GM19395 (cell line): ENCODE data around the gene PLPP4.

ENCODE experiments used
- ATAC-seq: cut with Tn5 transposase; IDR thresholded peaks from one replicate; pipeline ENCODE4 v1.9.1; 2021; ENCODE audit warnings: mild to moderate bottlenecking, moderate library complexity; ENCODE audit not compliant: unreplicated experiment

Gene PLPP4

DNA sequence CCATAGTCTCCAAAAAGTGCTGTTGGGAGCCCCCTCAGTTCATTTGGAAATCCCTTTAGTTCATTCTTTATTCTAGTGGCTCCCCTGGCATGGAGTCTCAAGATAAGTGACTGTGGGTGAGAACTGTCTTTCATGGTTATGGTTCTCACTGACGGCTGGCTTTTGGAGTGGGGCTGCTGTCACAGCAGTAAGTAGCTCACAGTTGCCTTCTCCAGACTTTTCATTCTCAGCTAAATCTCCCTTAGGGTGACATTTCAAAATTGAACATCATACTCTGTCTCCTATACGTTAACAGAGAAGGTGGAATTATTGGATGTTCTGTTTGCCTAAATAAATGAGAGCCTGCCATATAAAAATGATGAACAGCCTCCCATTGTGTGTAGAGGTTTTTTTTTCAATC lies 58.7 kb downstream of the PLPP4 start:
- no peak for ATAC-seq

DNA sequence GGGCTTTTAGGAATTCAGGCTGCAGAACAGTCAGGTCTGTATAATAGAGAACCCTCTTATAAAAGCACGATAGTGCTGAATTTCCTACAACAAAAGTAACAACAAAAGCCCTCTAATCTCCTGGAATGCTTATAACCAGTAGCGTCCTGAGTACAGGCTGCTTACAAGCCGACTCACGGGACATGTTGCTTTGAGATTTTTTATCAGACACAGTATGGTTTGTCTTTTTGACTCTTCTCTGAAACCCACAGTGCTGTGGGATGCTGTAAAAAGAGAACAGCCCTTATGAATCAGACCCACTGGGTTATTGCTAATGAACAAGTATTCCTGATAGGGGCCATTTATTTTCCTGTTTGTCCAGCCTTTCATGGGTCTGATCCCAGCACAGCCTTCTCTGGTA lies 59.4 kb downstream of the PLPP4 start:
- no peak for ATAC-seq

DNA sequence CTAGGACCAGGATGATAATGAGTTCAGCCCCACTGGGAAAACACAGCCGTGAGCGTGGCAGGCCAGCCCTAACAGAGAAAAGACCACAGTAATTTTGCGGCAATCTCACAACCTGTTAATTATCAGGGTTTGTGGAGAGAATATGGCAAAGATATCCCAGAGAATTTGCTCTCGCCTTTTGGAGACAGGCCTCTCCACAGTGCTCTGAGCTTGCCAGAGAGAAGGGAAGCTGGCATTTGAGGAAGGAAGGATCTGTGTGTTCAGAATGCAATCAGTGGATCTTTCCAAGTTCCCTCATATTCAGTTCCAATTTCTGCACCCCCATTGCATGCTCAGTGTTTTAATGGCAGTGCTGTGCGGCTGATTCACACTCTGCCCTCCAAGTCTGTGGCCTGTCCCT lies 60.2 kb downstream of the PLPP4 start:
- no peak for ATAC-seq

DNA sequence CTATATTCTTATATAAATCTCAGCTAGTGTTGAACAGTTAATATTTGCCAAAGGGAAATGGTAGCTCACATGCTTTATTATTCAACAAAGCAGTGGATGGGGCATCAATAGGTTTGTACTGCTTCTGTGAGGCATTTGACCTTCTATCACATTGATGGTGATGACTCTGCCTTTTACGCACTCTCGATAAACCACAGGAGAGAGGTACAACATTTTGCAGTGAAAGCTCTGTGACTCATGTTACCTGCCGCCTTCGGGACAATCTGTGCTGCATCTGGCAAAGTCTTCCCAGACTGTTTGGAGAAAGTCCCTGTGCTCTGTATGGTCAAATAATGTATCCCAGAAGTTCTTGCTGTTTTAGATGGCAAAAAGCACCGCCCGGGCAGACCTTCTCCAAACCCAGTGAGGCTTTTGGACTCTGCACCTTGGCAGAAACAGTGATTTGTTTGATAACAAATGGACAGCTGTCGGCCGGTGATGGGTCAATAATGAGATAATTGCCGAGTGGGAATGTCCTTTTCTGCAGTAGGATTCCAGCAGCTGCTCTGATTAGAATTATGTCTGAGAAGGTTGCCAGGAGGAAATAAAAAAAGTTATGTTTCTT lies 61.0 kb downstream of the PLPP4 start:
- no peak for ATAC-seq

DNA sequence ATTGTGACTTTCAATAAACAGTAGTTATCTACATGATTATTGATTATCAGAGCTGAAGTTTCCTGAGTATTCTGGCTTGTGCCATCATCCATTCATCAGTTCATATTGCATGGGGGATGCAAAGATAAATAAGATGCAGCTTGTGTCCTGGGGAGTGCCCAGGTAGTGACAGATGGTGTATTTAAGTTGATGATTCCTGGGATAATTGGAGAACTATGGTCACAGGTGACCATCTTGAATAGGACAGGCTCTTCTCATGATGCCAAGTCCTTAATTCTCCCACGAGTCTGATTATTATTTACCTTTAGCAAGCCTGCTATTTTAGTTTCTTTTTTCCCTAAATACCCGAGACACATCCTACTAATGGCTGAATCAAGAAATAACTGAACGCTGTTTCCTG lies 64.9 kb downstream of the PLPP4 start:
- no peak for ATAC-seq

DNA sequence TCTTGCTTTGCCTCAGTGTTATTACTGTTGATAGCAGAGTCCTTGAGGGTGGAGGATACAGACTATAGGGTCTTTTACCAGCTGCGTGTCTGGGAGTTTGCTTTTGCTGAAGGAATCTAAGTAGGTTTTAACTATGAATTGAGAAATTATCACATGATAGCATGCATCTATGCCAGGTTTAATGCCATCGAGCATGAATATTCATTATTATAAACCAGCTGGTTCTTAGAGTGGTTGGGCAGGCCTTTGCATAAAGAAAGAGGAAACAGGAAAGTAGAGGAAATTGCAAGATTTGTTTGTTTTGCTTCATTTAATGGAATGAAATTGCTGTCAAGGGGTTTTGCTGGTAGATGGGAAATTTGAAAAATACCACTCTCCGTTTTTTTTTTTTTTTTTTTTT lies 70.7 kb downstream of the PLPP4 start:
- ATAC-seq, result no peak

DNA sequence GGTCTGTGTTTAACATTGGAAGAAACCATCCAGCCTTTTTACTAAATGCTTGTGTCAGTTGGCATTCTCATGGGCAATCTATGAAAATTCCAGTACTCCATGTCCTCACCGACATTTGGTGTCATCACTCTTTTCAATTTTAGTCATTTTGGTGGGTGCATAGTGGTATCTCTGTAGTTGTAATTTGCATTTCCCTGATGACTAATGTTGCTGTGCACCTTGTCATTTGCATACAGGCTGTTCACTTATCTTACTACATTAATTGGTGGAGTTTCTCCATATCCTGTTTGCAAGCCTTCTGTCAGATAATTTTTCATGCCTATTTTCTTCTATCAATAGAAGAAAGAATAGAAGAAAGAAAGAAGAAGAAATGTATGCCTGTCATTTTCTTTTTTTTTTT lies 73.7 kb downstream of the PLPP4 start:
- no peak for ATAC-seq

DNA sequence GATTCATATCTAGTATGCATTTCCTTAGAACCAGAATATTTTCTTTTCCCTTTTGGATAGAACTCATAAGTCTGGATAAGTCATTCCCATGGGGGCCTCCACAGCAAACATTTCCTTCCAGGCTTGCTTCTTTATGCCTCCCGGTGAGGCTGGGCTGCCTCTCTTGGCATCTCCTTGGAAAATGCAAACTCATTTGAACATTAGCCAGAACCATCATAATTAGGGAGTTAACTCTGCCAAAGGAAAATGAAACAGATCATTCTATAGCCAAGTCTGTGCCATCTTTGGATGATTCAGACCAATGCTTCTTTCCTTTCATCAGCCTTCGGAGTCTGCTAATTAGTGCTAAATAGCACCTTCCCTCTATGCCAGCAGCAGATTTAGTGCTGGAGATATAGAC lies 81.1 kb downstream of the PLPP4 start:
- no peak for ATAC-seq

DNA sequence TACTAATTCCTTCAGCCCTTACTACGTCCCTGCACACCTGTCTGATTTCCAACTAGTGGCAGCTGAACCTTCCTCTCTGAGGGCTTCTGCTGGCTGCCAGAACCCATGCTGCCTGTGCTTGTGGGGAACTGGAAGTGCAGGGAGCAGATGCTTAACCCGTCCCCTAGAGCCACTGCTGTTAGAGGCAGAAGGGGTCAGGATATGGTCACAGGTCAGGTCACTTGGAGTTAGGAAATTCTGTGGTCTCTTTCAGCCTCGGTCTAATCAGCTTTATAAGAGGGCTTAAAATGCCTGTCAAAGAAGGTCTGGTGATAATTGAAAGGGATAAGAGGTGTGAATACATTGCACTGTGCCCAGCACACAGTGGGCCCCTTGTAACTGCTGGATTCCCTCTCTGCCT lies 82.0 kb downstream of the PLPP4 start:
- no peak for ATAC-seq

DNA sequence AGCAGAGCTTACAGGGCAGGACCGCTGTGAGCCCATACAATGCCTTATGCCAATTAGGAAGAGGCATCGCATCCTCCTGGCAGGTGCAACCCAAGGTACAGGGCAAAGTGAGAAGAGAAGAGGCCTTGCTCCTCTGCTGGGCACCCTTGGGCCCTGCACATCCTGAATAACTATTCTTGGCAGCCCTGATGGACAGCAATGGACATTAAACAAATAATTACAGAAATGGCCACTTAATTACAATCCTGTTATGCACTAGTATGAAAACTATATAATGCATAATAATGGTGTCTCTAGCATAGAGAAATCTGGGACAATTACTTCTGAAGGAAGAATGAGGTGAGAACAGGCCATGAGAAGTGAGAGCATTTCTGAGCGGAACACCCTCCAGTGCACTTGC lies 83.5 kb downstream of the PLPP4 start:
- no peak for ATAC-seq

DNA sequence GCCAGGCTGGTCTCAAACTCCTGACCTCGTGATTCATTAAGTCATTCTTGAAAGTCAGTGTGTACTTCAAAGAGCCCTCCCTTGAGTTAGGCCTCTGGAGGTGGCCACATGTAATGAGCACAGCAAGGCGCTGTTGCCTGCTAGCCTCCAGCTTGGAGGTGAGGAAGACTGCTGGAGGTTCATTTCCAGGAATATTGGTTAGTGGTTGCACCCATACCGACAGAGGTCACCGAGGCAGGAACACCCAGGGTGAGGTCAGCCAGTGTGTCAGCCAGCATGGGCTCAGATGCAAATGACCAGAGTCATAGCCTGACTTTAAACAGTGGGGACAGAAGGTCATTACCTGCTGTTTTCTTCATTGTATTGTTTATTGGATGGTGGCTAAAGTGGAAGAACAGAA lies 85.0 kb downstream of the PLPP4 start:
- ATAC-seq, result no peak

DNA sequence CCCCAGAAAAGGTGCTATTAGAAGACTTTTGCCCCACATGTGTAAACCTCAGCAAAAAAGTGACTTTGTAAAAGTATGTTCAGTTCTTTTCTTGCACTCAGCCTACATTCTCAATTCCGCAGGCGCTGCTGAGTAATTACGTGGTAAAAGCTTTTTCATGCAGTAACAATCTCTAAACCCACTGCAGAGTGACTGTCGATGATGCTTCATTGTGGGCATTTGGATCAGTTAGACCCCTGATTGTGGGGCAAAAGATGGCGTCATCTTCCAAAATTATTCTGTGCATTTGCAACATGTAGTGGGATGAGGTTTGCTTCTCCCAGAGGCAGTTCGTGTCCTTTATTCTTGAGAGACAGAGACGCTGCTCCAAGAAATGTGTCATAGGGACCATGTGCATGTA lies 85.6 kb downstream of the PLPP4 start:
- no peak for ATAC-seq

DNA sequence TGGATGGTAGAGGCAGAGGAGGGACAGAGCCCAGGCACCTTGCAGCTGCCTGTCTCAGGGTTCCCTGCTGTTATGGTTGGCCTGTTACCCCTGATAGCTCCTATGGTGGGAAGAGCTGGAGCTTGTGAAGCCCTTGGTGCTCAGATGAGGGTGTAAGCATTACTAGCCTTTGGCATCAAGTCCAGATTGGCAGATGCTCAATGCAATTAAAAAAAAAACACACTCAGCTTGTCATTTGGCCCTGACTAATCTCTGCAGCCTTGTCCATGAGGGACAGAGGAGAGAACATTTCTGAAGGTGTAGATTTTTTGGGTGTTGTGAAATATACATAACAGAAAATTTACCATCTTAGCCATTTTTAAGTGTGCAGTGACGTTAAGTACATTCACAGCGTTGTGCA lies 86.3 kb downstream of the PLPP4 start:
- no peak for ATAC-seq

DNA sequence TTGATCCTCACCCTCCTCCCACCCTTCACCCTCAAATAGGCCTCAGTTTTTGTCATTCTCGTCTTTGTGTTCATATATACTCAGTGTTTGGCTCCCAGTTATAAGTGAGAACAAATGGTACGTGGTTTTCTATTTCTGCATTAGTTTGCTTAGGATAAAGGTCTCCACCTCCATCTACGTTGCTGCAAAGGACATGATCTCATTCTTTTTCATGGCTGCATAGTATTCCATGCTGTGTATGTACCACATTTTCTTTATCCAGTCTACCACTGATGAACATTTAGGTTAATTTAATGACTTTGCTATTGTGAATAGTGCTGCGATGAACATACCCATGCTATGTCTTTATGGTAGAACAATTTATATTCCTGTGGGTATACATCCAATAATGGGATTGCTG lies 91.2 kb downstream of the PLPP4 start:
- ATAC-seq, result no peak

DNA sequence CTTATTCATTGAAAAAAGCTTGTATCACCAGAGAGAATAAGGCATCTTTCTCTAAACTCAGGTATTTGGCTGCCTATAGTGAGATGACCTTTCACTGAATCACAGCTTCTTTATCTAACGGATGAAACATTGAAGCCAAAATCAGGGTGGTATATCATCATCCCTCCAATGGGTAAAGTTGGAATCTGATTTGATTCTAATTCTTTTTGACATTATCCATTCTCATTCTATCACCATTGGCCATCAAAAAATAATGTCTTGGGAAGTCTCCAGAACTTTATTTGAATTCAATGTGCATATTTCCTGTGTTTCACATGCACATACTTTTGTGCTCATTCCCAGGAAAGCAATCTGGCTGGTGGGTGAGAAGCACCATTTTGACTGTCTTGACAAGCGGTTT lies 95.2 kb downstream of the PLPP4 start:
- ATAC-seq, result no peak

DNA sequence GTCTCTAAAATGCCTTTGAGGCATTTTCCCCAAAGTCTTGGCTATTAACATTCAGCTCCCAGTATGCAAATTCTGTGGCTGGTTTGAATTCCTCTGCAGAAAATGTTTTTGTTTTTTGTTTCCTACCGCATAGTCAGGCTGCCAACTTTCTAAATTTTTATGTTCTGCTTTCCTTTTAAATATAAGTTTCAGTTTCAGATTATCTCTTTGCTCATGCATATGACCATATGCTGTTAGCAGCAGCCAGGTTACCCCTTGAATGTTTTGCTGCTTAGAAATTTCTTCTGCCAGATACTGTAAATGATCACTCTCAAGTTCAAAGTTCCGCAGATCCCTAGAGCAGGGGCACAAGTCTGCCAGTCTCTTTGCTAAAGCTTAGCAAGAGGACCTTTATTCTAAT lies 96.9 kb downstream of the PLPP4 start:
- no peak for ATAC-seq

DNA sequence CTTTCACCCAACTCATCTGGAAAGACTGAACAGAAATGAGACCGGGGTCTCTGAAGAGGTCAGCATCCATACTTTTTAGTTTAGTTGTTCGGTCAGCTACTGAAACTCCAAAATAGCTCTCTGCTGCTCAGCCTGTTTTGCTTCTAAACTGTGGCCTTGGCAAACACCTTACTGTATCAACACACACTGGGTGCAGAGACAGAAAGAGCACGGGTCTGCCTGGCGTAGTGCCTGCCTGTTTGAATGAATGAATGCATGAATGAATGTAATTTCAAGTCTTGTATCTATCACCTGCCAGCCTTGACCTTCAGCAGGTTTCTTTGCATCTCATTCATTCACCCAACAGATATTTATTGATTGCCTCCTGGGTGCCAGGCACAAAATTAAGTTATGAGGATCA lies 98.4 kb downstream of the PLPP4 start:
- ATAC-seq, result no peak

DNA sequence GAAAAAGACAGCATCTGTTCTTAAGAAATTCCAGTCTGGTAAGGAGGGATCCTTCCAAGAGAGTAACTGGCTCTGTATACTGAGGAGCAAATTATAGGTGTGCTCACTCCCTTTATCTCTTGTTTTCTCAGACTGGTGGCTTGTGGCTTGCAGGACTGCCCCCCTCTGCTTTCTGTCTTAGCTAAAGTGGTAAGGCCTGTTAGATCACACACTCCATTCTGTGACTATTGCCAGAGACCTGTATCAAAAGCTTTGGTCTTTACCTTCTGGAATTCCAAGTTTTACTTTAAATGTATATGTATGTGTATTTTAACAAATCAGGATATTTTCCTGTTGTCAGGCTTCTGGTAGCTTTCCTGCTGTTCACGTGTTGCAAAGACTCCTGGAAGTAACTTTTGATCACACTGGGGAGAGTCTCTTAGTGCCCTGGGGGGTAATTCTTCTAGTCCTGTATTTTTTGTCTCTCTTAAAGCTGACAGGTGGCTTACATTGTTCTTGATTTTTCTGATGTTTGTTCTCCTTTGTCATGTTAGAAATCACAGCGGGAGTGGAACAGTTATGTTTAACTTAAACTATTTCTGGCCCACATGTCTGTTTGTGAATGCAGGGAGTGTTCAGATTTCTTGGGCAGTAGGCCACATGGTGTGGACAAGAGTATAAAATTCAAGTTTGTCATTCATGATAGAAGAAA lies 99.0 kb downstream of the PLPP4 start:
- no peak for ATAC-seq

DNA sequence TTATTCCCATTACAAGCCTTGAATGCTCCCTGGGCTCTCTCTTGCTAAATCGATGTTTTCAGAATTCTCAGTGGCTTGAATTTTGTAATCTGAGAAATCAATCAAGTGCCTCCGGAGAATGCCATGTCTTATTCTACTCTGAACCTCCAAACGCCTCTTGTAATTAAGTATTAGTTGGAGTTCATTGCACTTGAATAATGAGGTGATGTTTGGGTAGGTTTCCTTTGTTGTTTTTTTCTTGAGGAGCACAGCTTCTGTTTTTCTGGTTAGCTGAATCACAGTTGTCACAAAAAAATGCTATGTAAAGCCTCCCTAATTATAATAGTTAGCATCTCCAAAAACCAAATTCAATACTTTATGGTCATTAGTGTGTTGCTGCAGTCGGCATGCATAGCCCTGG lies 100.3 kb downstream of the PLPP4 start:
- ATAC-seq, result no peak

DNA sequence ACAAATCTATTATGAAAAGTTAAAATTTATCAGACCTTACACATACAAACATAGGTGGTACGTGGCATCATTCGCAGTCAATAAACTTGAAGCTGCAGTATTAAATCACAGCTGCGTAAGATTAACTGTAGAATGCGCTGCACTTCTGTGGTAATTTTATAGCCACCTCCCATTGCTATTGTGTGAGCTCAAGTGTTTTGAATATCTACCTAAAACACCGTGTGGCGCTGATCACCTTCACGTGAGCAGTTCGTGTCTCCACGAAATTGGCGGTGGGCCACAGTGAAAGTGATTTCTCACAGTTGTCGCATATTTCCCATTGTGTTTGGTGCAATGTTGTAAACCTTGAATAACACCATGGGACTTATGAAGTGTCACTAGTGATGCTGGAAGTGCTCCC lies 102.8 kb downstream of the PLPP4 start:
- ATAC-seq, result no peak

DNA sequence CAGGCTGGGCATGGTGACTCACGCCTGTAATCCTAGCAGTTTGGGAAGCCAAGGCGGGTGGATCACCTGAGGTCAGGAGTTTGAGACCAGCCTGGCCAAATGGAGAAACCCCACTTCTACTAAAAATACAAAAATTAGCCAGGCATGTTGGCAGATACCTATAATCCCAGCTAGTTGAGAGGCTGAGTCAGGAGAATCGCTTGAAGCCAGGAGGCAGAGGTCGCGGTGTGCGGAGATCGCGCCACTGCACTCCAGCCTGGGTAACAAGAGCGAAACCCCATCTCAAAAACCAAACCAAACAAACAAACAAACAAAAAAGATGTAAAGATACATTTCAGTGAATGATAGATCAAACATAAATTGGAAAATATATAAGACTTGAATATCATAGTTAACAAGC lies 105.9 kb downstream of the PLPP4 start:
- ATAC-seq, result no peak

DNA sequence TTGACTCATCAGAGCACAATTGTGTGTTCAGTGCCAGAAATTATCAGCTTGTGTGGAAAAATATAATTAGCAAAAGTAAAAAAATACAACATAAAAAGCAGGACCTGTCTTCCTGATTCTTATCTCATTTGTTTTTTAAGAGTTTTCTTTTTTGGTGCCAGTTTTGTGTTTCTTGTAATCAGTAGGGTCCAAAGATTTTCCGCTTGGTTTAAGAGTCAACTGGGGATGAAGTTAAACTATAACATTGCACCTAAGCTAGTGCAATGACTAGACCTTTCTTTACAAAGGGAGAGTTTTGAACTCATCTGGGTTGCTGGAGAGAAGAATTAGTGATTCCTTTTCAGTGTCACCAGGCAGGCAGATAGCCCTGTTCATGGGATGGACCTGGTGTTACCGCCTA lies 113.4 kb downstream of the PLPP4 start:
- no peak for ATAC-seq

DNA sequence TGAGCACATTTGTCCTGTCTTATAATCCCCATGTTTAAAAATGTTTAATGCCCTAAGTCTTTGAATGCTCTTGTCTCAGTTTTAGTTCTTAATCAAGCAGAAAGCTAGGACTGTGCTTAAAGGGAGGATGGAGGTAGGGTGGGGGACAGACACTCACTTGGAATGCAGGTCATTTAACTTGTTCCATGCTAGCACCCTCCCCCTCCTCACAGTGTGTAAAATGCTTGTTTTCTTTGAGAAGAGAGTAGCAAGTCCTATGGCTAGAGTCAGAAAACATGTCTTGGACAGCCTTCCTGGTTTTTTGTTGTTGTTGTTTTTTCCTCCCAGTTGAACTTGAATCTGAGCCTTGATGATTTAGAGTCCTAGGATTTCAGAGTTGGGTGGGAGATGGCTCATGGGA lies 114.2 kb downstream of the PLPP4 start:
- ATAC-seq, result no peak
